Chondrocyte (in vitro differentiated cells): ENCODE data around the gene NUP210. TPM values are rescaled to one million over a fixed set of nuclear protein-coding genes. Genes with fewer than 3 reads are reported as not detected.

ENCODE experiments used
- DNase-seq: peaks from one replicate; pipeline ENCODE4 v3.0.0; 2021; ENCODE audit warnings: mixed read lengths, low spot score
- H3K27ac Mint-ChIP-seq: one replicate; pipeline ENCODE4 v1.8.0; 2021; ENCODE audit warnings: mild to moderate bottlenecking, moderate library complexity, mixed read lengths; ENCODE audit not compliant: unreplicated experiment
- H3K27me3 Mint-ChIP-seq: 2 replicates; pipeline ENCODE4 v1.8.0; 2021; ENCODE audit warnings: low read depth, mixed read lengths
- H3K36me3 Mint-ChIP-seq: 2 replicates; pipeline ENCODE4 v1.8.0; 2021; ENCODE audit warnings: low read depth, mixed read lengths
- H3K4me1 Mint-ChIP-seq: 2 replicates; pipeline ENCODE4 v1.8.0; 2021; ENCODE audit warnings: low read depth, mild to moderate bottlenecking, mixed read lengths
- H3K4me3 Mint-ChIP-seq: one replicate; pipeline ENCODE4 v1.8.0; 2021; ENCODE audit warnings: mild to moderate bottlenecking, moderate library complexity, mixed read lengths; ENCODE audit not compliant: unreplicated experiment
- H3K9me3 Mint-ChIP-seq: 2 replicates; pipeline ENCODE4 v1.8.0; 2021; ENCODE audit warnings: low read depth, mixed read lengths
- total RNA-seq: library from RNA; stranded (reverse); gene quantifications from 3 replicates; pipeline ENCODE4 v1.2.1, GENCODE V29; 2021
- TF ChIP-seq, protein P1 (sequence below): fragments of 200-600 bp; sonication (generic); IDR thresholded peaks from 2 replicates; pipeline ENCODE4 v1.5.0; 2021; ENCODE audit warnings: antibody characterized with exemption, mild to moderate bottlenecking, moderate library complexity

Gene NUP210
- total RNA-seq, 1 donor from 2014 or later: 0.72 TPM

DNA sequence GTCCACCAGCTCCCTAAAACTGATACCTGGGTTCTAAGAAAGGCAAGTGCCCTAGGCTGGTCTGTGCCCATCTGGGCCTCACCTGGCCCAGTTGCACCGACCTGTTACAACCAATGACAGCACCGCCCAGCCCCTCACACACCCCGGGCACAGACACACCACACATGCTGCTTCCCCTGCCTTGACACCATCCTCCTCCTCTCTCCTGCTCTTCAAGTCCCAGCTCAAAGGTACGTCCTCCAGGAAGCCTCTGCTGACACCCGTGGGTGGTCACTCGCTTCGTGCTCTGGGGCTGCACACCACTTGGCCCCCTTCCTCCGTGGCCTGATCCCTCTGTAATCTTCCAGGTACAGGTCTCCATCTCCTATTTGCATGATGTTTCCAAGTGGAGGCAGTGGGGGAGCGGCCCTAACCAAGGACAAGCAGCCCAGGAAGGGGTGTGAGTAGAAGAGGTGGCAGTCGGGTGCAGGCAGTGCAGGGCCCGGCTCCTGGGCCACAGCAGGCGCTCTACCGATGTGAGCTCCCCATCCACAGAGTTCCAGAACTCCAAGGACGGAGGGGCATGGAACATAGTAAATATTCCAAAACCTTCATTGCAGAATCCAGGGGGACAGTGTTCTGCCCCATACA is 144.6 kb downstream of the NUP210 start:
- H3K27ac Mint-ChIP-seq: no peak overlapping the region
- H3K9me3 Mint-ChIP-seq: peaks cover 3% of the 10 kb centered on the region
- H3K36me3 Mint-ChIP-seq: no peaks in the 10 kb centered on the region
- peaks cover 13% of the 10 kb centered on the region for H3K4me1 Mint-ChIP-seq
- H3K4me3 Mint-ChIP-seq: no peak overlapping the region
- peak; percentile 68 for DNase-seq
- TF ChIP-seq, protein P1, sequence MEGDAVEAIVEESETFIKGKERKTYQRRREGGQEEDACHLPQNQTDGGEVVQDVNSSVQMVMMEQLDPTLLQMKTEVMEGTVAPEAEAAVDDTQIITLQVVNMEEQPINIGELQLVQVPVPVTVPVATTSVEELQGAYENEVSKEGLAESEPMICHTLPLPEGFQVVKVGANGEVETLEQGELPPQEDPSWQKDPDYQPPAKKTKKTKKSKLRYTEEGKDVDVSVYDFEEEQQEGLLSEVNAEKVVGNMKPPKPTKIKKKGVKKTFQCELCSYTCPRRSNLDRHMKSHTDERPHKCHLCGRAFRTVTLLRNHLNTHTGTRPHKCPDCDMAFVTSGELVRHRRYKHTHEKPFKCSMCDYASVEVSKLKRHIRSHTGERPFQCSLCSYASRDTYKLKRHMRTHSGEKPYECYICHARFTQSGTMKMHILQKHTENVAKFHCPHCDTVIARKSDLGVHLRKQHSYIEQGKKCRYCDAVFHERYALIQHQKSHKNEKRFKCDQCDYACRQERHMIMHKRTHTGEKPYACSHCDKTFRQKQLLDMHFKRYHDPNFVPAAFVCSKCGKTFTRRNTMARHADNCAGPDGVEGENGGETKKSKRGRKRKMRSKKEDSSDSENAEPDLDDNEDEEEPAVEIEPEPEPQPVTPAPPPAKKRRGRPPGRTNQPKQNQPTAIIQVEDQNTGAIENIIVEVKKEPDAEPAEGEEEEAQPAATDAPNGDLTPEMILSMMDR: no peak
- peaks cover 34% of the 10 kb centered on the region for H3K27me3 Mint-ChIP-seq

DNA sequence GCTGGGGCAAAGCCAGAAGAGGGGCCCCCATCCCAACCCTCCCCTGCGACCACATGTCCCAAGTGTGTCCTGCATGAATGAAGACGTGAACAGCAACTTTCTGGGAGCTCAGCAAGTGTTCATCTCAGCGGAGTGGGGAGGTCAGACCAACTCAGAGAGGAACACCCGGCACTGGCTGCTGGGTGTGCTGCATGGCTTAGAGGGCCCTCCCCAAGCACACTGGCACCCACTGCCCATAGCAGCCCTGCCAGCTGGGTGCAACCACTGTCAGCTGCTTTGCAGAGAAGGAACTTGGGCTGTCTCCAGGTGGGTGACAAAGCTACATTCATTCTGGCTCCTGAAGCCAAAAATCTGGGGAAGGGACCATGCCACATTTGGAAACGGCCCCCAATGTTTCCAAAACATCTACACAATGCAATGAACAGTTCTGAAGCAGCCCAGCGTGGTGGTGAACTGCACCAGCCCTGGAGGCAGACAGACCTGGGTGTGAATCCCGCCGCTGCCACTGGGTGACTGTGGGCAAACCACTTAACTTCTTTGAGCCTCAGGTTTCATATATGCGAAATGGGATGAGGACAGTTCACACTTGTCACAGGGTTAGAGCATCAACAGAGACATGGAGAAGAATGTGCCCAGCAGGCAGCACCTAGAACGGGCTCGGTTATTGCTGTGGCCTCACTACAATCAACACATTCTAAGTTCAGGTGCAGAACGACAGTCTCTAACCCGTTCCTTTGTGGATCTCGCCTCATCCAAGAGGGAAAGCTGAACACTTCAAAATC is 145.4 kb downstream of the NUP210 start:
- peaks cover 34% of the 10 kb centered on the region for H3K27me3 Mint-ChIP-seq
- TF ChIP-seq, protein P1: no peak

DNA sequence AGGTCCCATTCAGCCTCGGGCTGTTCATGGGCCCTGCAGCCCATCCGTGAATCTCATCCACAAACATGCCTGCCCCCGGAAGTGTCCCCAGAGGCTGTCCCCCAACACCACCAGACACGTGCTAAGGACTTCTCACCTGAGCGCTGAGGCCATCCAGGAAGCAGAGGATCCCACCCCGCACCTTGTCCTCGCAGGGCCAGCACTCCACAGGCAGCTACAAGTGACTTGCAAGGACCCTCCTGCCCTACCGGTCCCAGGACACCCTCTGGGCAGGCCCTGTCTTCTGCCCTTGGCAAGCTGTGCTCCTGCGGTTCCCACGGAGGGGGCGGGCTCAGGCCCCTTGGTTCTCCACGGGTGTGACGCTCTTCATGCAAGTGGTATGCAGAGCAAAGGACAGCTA is 146.0 kb downstream of the NUP210 start:
- H3K4me1 Mint-ChIP-seq: peaks cover 13% of the 10 kb centered on the region

More for the DNA sequence above, 145.4 kb downstream of the NUP210 start:
- Mint-ChIP-seq H3K9me3 (peaks cover 3% of the 10 kb centered on the region), H3K4me3 (no peak overlapping the region), H3K36me3 (no peaks in the 10 kb centered on the region), H3K4me1 (peaks cover 13% of the 10 kb centered on the region), H3K27ac (no peak overlapping the region)
- peak; percentile 61 for DNase-seq

DNA sequence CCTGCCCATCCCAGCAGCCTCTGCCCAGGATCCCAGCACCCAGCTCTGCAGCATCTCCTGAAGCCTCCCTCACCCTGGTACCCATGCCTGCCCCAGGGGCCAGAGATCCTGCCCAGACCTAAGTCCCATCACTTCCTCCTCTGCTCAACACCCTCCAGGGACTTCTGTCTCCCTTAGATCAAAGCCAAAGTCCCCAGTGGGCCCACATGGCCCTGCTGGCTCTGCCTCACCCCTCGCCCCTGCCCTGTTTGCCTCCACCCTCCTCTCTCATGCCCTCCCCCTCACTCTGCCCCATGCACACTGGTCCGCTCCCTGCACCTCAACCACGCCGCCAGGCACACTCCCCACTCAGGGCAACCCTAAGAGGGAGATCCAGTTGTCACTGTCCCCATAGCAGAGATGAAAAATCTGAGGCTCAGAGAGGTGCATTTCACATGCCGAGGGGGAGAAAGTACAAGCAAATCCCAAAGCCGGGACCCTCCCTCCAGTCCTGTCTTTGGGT is 146.5 kb downstream of the NUP210 start:
- H3K27me3 Mint-ChIP-seq: peaks cover 34% of the 10 kb centered on the region
- TF ChIP-seq, protein P1: no peak
- peaks cover 6% of the 10 kb centered on the region for H3K9me3 Mint-ChIP-seq
- H3K4me1 Mint-ChIP-seq: peaks cover 13% of the 10 kb centered on the region
- DNase-seq: no peak
- no peaks in the 10 kb centered on the region for H3K36me3 Mint-ChIP-seq
- H3K4me3 Mint-ChIP-seq: no peak overlapping the region
- no peak overlapping the region for H3K27ac Mint-ChIP-seq

More for the DNA sequence above, 146.0 kb downstream of the NUP210 start:
- Mint-ChIP-seq H3K4me3 (no peak overlapping the region), H3K36me3 (no peaks in the 10 kb centered on the region), H3K27ac (no peak overlapping the region), H3K27me3 (peaks cover 34% of the 10 kb centered on the region), H3K9me3 (peaks cover 6% of the 10 kb centered on the region)
- TF ChIP-seq, protein P1: no peak
- peak; percentile 90 for DNase-seq

DNA sequence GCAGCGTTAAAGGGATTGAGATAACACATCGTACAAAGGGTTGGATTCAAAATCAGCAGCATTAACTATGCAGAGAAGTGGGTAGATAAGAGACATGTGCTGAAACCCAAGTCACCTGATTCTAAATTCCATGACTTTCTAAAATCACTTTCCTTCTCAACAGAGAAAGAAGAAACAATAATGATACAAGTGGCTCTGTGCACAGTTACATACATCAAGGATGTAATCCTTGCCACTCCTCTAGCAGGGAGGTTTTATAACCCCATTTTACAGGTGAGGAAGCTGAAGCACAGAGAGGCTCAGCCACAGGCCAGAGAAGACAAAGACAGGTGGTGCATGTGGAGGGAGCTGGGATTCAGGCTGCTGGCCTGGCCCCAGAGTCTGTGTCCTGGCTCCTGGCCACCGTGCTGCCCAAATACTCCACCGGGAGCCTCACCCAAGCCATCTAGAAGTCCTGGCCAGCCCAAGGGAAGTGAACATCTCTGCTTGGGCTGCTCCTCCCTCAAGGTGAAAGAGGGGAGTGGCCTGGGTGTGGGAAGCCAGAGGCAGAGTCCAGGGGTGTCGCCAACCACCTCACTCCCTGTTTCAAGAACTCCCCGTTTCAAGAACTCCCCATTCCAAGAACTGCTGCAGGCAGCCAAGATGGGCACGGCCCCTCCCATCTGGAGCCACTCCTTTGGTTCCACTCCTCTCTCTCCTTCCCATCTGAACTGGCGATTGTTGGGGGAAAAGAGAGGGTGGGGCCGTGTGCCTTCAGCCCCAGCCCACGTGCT is 147.1 kb downstream of the NUP210 start:
- TF ChIP-seq, protein P1: no peak
- peaks cover 6% of the 10 kb centered on the region for H3K9me3 Mint-ChIP-seq
- no peak overlapping the region for H3K27ac Mint-ChIP-seq
- H3K27me3 Mint-ChIP-seq: peaks cover 38% of the 10 kb centered on the region
- no peak for DNase-seq
- H3K4me1 Mint-ChIP-seq: peaks cover 11% of the 10 kb centered on the region
- H3K4me3 Mint-ChIP-seq: no peak overlapping the region
- H3K36me3 Mint-ChIP-seq: no peaks in the 10 kb centered on the region
